Activated naive CD4-positive, alpha-beta T cell (primary cell): ENCODE data around the gene SULF2.

Experiments
- DNase-seq, 4 experiments: peaks; one replicate each; lab custom pipeline; 2025; lab: John Stamatoyannopoulos, UW

The SULF2 gene

GRCh38 chr20:47761482-47762047 is 23.7 kb downstream of the SULF2 start:
- DNase-seq = no peak

DNA sequence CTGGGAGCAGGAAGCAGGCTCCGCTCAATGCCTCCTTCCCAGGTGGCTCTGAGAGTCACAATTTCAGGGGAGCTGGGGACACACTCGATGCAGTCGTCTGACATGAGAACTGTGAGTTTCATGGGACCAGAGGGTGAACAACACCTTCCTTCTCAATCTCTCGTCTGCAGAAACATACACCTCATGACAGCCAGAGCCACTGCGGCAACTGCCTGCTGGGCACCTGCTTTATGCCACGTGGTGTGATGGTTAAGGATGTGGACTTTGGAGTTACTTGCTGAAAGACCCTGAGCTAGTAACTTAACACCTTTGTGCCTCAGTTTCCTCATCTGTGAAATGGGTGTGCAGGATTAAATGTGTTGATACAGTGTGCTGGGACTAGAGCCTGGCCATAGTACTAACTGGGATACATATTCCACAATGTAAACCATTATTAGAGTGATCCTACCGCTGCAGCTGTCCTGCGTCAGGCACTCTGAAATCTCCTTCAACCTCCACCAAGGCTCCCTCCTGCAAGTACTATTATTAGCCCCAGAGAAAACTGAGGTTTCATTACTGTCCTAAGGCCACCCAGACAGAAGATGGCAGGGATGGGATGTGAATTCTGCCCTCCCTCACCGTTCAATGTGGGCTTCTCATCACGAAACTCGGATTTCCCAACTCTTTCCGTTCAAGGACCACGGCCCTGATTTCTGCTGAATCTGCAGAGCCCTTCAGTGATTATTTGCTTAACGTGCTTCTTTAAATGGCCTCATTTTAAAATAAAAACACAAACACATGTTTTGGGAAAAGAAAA is 24.4 kb downstream of the SULF2 start:
- no peak for DNase-seq

DNA sequence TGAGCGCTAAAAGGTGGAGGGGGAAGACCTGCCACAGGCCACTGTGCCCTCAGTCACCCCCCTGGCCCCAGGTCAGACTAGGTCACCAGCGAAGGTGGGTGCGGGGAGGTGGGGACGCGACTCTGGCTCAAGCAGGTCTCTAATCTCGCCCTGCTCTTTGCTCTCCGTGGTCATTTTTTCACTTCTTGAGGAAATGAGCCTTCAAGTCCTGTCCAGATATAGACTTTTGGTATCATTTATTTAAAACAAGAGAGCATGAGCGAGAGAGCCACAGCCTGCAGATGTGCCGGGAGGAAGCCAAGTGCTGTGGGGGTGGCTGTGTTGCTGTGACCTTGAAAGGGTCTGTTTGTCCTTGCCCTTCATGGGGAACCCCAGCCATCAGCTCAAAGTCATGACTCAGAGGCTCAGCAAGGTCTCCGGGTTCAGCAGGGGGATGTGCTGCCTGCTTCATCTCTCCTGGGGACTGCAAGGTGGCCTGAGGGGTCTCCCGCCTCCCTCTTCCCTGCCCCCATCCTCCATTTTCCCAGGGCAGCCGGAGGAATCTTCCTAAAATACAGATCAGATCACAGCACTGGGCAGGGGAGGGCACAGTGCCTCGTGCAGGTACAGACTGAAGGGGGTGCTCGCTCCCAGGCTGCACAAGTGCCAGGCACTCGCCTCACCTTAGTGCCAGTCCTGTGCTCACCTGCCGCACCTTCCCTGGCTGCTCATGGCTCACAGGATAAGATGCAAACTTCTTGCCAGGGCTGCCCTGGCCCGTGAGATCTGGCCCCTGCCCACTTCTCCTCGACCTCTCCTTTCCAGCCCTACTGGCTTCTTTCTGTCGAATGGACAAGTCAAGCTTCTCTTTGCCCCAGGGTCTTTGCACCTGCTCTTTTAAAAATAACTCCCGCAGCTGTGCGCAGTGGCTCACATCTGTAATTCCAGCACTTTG is 26.5 kb downstream of the SULF2 start:
- DNase-seq = no peak

- DNase-seq = no peak
These were observed 27.9 kb downstream of the SULF2 start for GRCh38 chr20:47757145-47758035.

DNA sequence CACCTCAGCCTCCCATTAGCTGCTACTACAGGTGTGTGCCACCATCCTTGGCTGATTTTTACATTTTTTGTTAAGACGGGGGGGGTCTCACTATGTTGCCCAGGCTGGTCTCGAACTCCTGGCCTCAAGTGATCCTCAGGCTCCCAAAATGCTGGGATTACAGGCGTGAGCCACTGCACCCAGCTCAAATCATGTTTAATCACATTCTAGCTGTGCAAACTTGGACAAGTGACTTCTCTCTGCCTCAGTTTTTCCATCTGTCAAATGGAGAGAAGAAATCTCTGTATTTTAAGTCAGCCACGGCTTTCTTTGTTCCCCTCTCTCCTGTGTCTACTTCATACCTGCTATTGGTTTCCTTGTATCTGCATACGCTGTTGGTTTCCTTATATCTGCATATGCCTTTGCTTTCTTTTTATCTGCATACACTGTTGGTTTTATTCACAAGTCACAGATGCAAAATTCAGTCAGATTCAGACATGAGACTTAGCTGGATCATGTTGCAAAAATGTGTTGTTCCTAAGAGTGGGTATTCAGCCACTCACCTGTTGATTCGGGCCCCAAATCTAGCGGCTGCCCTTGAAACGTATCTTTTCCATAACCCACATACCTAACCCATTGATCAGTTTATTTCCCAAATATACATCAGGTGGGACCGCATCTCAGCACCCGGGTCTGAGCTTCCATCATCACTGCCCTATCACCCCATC is 30.2 kb downstream of the SULF2 start:
- no peak for DNase-seq

- no peak for DNase-seq
These were observed 30.9 kb downstream of the SULF2 start for GRCh38 chr20:47754388-47754715.

DNA sequence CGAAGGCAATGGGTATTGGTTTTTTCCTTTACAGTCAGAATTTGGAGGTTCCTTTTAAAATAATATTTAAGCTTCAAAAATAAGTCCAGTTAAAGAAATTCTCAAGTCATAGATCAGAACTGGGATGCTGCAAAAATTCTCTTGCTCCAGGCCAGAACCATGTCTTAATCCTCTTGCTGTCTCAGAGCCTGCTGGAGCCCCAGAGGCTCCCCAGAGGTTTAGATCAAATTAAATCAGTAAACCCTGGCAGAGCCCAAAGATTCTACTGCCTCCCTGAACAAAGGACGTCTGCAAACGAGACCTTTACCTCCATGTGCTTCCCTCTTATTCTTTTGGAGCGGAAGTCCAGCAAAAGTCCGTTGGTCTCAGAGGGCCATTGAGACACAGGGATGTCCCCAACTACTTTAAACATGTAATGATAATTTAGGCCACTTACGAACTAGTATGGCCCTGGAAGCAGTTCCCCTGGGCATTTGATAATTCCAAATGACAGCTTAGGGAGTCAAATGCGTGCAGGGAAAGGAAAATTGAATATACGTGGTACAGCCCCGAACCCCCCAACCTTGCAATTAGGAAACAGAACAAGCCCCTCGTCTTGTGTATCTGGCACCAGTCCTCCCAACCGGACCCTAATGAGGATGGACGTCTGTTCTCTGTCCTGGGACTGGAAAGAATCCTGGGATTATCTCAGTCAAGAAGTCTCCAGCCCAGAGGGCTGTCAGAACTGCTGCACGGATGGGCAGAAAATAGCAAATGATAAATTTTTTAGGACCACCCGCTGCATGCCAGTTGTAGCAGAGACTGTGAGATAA is 31.5 kb downstream of the SULF2 start:
- DNase-seq = no peak

DNA sequence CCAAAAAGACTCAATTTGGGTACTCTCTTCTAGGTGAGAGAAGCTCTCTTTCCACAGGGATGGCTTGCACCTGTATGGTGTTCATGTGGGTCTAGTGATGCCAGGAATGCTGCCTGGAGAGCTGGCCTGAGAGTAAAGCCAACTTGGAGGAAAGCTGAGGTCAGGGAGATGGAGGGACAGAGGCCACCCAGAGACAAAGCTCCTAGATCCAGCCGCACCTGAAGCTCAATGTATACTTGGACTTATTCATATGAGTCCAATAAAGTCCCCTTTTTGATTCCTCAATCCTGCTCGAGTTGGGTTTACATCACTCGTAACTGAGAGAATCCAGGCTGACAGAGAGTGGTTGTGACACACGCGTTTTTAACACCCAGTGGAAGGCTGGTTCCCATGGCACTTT is 33.8 kb downstream of the SULF2 start:
- DNase-seq = no peak

- no peak for DNase-seq
These were observed 35.9 kb downstream of the SULF2 start for GRCh38 chr20:47749339-47749738.

DNA sequence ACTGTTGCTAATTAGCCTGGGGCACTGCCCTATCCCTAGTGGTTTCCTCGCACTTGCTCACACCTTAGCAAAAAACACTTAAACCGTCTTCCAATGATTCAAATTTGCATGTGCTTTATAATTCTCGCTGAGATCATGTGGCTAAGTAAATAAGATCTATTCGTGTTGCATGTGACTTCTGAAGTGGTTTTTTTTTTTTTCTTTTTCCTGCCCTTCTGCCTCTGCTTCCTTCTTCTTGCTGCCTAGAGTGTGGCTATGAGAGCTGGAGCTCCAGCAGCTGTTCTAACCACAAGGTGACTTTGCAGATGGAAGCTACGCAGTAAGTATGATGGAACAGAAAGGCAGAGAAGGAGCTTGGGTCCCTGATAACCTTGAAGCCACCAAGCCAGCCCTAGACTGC is 36.5 kb downstream of the SULF2 start:
- DNase-seq = no peak

DNA sequence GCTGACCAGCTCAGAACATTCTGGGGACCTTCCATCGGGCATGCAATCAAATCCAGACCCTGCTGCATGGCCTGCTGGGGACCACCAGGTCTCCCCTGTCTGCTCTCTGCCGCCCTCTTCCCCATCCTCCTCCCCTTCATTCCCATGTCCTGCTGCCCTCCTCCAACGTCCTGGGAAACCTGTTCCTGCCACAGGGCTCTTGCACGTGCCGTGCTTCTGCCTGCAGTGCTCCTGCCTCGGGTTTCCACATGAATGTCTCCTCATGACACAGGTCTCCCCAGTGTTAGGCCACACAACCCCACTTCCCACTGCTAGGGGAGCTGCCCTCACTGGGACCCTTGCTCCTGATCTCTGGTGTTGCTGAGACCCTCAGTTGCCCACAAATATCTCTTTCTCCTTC is 37.2 kb downstream of the SULF2 start:
- no peak for DNase-seq

DNA sequence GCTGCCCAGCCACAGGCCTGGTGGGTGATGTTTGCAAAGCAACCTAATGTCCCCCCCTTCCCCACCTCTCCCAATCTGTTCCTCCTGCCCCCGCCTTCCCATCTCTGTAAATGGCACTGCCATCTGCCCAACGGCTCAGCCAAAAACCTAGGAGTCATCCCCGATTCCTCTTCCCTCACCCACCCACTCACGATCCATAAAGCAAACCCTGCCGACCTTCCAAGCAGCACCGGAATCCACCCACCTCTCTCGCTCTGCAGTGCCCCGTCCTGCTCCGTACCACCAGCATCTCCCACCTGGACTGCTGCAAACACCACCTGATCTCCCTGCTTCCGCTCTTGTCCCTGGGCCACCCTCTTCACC is 37.6 kb downstream of the SULF2 start:
- DNase-seq = no peak

GRCh38 chr20:47744803-47745202 is 40.5 kb downstream of the SULF2 start:
- no peak for DNase-seq

DNA sequence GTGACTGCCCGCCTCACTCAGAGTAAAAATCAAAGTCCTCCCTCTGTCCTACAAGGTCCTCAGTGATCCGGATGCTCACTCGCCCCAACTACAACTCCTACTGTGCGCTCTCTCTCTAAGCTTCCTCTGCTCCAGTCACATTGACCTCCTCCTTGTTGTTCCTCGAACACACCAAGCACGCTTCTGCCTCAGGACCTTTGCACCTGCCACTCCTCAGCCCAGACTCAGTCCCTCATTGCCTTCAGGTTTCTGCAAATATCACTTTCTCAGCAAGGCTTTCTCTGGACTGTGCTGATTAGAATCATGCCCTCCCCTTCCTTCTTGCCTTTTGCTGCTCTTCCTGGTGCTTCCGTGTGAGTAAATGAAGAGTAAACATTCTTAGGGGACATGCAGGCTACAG is 41.6 kb downstream of the SULF2 start:
- DNase-seq = no peak

DNA sequence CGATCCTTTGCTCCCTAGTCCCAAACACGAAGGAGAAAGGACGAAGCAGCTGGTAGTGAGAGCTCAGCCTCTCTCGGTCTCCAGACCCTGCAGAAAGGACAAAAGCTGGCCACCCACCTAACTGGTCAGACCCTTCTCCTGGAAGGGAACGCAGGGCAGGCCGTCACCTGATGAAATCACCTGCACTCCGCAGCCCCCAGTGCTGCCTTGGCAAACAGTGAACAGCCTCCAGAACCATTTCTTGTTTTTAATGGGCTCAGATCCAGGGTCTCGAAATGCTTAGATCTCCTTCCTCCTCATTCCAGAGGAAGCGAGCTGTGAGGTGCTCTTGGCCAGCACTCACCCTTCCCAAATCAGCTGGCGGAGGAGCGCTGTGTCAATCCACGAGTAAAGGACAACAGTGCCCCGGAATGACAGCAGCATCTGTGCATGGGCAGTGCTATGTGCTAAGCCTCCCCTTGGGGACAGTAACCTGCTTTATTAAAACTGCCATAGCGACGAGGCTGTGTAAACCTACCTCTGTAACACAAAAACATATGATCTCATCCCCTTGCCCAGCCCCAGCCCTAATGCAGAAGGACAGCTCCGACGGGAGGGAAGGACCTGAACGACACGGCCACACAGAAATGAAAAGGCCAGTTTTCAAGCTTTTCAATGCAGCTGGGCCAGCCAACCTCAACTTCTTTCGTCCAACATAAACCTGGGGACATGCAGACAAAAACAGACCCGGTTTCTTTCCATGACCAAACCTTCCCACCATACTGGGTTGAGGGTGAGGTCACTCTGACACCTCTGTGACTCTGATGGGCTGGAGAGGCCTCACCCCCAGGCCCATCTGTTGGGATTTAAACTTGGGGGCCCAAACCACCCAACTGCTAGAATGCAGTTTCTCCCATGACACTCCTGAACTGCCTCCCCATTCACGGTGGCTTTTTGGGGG is 43.3 kb downstream of the SULF2 start:
- no peak for DNase-seq

DNA sequence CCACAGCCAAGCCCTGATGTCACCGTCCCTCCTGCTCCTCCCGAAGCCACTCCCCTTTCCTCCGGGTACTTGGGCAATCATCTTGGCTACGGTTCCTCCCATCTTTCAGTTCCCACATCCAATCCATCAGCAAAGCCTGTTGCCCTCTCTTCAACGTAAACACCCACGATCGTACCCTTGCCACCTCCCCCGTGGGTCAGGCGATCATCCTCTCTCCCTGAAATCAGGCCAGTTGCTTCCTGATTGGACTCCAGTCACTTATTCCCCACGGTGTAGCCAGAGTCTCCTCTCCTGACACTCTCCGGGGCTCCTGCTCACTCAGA is 44.5 kb downstream of the SULF2 start:
- no peak for DNase-seq

- no peak for DNase-seq
These were observed 45.0 kb downstream of the SULF2 start for GRCh38 chr20:47740121-47740861.

- DNase-seq = no peak
These were observed 47.4 kb downstream of the SULF2 start for GRCh38 chr20:47737923-47738322.
